ENCODE measurements around the gene PARG.

Gene PARG

DNA sequence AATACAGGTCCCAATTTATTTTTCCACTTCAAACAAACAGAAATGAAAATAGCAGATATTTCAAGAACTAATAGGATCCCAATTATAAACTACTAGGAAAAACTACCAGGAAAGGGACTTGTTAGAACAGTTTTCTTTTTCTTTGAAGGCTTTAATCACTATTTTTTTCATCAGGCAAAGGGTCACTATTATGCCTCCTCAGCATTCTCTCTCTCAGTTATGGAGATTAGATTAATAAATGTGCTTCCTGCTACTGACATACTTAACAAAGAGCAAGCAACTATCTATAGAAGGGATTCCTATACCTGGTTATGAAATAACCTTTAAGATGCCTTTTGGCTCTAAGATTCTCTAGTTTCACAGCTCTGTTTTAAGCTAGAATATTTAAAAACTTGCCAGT lies 108.7 kb downstream of the PARG start:
- no peak overlapping the region for H3K4me3 ChIP-seq (ENCODE audit: control insufficient read depth, low read depth, low read length)
- no peak for DNase-seq (ENCODE audit: low read depth)
- TF ChIP-seq, protein P1, sequence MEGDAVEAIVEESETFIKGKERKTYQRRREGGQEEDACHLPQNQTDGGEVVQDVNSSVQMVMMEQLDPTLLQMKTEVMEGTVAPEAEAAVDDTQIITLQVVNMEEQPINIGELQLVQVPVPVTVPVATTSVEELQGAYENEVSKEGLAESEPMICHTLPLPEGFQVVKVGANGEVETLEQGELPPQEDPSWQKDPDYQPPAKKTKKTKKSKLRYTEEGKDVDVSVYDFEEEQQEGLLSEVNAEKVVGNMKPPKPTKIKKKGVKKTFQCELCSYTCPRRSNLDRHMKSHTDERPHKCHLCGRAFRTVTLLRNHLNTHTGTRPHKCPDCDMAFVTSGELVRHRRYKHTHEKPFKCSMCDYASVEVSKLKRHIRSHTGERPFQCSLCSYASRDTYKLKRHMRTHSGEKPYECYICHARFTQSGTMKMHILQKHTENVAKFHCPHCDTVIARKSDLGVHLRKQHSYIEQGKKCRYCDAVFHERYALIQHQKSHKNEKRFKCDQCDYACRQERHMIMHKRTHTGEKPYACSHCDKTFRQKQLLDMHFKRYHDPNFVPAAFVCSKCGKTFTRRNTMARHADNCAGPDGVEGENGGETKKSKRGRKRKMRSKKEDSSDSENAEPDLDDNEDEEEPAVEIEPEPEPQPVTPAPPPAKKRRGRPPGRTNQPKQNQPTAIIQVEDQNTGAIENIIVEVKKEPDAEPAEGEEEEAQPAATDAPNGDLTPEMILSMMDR (conservative IDR thresholded peaks at IDR 0.05; ENCODE audit: control insufficient read depth, insufficient read depth, low read depth, low read length): no peak

DNA sequence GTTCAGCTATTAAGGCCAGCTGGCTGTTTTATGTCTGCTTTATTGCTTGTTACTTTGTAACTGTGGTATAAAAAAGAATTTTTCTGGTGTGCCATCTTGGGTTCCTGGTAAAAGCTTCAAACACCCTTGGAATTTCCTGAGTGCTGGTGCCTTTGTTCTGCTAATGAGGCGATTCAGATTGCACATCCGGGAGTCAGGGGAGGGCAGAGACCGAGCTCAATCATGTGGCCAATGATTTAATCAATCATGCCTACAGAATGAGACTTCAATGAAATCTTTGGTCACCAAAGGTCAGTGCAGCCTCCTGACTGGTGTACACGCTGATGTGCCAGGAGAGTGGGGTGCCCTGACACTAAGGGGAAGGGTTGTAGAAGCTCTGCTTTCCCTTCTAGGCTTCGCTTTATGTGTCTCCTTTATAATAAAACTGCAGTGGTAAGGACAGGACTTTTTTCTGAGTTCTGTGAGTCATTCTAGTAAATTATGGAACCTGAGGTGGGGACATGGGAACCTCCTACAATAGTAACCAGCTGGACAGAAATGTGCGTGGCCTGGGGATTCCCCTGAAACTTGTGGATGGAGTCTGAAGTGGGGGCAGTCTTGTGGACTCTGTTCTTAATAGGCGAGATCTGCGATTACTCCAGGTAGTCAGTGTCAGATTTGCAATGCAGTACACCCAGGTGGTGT lies 110.3 kb downstream of the PARG start:
- TF ChIP-seq, protein P1 (conservative IDR thresholded peaks at IDR 0.05; ENCODE audit: control insufficient read depth, insufficient read depth, low read depth, low read length): no peak
- DNase-seq (ENCODE audit: low read depth): no peak
- no peak overlapping the region for H3K4me3 ChIP-seq (ENCODE audit: control insufficient read depth, low read depth, low read length)

DNA sequence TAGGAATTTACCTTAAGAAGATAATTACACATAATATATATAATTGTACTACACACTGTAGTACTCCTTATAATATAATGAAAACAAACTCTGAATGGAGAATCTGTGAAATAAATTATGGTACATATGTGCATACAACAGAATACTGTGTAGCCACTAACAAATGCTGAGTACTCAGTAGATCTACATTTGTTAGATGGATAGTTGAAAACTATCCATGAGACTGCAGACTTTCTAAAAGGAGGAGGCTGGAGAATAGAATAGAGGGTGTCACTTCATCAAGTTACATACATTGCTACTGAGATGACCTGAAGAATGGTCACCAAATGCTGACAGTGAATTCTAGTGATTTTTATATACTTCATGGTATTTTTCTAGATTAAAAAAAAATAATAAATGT lies 111.0 kb downstream of the PARG start:
- no peak overlapping the region for H3K4me3 ChIP-seq (ENCODE audit: control insufficient read depth, low read depth, low read length)
- no peak for DNase-seq (ENCODE audit: low read depth)
- TF ChIP-seq, protein P1 (conservative IDR thresholded peaks at IDR 0.05; ENCODE audit: control insufficient read depth, insufficient read depth, low read depth, low read length): no peak

DNA sequence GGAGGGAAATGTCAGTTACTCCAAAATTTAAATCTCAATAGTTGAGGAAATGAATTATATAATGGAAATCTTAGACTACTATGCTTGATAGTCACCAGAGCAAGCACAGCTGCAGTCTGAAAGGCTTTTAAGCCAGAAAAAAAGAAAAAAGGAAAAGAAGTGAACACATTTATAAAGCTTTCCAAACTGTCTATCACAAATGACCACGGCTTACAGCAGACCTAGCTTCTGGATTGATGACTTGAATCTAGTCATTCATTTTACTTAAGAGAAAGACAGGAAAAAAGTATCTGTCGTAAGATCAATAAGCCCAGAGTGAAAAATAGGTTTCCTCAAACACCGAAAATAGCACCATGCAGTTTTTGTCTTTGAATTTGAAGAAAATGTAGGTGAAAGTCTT lies 111.8 kb downstream of the PARG start:
- TF ChIP-seq, protein P1 (conservative IDR thresholded peaks at IDR 0.05; ENCODE audit: control insufficient read depth, insufficient read depth, low read depth, low read length): no peak
- no peak overlapping the region for H3K4me3 ChIP-seq (ENCODE audit: control insufficient read depth, low read depth, low read length)
- DNase-seq (ENCODE audit: low read depth): no peak

DNA sequence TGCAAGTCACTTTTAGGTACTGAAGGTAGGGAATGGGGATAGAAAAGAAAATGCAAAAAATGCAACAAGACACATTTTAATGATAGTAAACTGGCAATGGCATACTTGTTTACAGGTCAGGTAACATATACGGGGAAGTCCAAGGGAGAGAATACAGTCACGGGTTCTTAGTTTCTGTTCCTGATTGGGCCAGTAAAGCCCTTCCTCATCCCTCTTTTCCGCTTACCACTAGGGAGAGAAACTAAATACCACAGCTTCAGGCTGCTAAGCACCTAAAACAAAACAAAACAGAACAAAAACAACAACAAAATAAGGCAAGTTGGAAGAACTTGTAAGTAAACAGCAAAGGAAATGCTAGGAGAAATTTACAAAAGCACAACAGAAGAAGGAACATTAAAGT lies 114.5 kb downstream of the PARG start:
- TF ChIP-seq, protein P1 (conservative IDR thresholded peaks at IDR 0.05; ENCODE audit: control insufficient read depth, insufficient read depth, low read depth, low read length): no peak
- DNase-seq (ENCODE audit: low read depth): no peak
- H3K4me3 ChIP-seq (ENCODE audit: control insufficient read depth, low read depth, low read length): no peak overlapping the region

DNA sequence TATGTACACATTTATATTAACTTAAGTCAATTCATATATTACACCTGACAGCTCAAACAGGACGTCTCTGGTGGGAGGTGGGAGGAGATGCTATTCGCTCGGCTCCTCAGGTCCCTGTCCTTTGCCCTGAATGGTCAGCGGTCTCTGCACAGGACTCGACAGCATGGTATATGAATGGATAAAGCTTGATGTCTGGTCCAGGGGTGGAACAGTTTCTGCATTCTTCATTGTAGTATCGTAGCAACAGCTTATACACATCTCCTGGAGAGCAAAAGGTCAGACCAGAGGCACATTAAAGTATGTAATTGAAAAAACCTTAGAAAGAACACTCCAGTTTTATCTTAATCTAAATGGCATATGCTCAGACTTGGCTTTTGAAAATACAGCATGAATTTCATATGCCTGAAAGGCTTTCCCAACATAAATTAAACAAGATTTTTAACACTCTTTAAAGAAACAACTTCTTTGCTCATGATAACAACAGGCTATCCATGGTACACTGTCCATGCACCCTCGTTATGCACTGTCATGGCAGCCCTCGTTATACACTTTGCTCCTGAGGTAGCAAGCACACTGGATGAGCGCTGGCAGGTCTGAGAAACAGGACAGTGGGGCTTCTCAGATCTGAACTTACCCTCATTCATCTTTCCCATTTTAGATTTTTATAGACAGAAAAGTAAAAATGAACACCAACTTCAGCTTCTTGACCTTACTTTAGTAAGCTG lies 122.4 kb downstream of the PARG start:
- no peak for DNase-seq (ENCODE audit: low read depth)
- TF ChIP-seq, protein P1 (conservative IDR thresholded peaks at IDR 0.05; ENCODE audit: control insufficient read depth, insufficient read depth, low read depth, low read length): no peak
- H3K4me3 ChIP-seq (ENCODE audit: control insufficient read depth, low read depth, low read length): no peak overlapping the region

Measured in fibroblast of mammary gland (primary cell).